Measurements from ENCODE around the gene LITAFD.
"Not testable (repeated sequence)": the region's sequence is repeated elsewhere in the genome, so short reads cannot be mapped to it uniquely, and the experiment has no call there.

Gene LITAFD

DNA sequence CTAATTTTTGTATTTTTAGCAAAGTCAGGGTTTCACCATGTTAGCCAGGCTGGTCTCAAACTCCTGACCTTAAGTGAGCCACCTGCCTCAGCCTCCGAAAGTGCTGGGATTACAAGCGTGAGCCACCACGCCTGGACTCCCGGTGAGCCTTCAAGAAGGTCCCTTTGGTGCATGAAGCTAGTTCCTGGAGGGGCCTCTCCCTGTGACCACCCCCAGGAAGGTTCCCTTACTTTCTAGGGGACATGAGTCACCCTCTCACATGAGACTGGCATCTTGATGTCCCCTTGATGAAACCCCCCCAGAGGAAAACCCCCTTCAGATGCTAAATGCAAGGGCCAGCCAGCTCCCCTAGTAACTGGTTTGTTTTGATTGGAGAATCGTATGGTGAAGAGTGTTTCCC lies 26.2 kb upstream of the LITAFD start:
- no peak for DNase-seq (ENCODE audit: low read depth)

DNA sequence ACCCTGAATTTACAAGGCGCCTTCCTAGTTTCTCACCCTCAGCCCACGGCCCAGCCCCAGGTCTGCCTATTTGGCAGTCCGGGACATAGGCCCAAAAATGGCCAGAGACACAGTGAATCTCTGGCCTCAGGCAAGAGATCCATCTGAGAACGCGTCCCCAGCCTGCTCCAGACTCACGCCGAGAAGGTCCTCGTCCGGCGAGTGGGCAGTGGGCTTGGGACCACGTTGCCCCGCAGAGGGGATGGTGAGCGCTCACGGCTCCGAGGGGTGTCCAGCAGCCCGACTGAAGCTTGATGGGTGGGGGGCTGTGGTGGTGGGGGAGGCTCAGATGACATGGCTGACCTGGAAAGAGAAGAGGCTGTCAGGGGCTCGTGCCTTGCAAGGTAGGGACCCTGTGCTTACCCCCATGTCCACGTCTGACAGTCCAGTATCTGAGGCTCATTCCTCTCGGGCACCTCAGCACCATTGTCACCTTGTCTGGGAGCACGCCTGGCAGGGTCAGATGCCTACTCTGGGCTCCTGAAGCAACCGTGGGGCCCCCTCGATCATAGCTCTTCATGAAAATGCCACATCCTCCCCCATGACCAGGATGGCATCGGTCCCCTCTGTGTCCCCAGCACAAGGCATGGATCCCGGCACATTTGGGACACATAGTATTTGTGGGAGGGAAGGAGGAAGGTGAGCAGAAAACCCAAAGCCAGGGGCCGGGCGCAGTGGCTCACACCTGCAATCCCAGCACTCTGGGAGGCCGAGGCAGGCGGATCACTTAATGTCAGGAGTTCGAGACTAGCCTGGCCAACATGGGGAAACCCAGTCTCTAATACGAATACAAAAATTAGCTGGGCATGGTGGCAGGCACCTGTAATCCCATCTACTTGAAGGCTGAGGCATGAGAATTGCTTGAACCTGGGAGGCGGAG lies 22.9 kb upstream of the LITAFD start:
- no peak for DNase-seq (ENCODE audit: low read depth)

DNA sequence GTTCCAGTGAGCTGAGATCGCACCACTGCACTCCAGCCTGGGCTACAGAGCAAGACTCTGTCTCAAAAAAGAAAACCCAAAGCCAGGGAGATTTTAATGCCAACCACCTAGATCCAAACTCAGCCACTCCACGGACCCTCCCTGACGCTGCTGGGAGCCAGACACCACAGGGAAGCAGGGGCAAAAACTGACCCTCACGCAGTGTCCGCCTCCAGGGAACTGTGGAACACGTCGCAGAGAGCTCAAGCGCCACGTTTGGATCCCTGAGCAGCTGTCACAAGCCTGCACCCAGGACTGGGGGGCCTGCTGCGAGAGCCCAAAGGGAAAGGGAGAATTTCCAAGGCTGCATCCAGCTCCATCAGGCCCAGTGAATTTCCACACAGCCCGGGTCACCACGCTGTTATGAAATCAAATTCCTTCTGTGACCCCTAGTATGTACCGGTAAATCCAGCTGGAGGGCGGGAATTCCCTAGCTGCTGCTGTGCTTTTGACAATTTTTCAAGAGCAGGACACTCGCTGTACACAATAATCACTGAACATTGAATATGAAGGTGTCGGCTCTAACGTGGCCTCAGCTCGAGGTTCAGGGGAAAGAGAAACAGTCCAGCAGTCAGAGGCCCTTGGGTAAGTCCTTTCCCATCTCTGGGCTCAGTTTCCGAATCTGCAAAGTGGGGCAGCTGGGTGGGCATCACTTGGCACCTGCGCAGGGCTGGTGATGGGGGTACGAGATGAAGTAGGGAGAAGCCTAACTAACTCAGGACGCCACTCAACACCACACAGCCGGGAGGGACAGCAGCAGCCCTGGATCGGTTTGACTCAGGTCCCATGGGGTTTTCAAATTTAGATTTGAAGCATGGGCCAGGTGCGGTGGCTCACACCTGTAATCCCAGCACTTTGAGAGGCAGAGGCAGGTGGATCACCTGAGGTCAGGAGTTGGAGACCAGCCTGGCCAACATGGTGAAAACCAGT lies 22.0 kb upstream of the LITAFD start:
- no peak for DNase-seq (ENCODE audit: low read depth)

DNA sequence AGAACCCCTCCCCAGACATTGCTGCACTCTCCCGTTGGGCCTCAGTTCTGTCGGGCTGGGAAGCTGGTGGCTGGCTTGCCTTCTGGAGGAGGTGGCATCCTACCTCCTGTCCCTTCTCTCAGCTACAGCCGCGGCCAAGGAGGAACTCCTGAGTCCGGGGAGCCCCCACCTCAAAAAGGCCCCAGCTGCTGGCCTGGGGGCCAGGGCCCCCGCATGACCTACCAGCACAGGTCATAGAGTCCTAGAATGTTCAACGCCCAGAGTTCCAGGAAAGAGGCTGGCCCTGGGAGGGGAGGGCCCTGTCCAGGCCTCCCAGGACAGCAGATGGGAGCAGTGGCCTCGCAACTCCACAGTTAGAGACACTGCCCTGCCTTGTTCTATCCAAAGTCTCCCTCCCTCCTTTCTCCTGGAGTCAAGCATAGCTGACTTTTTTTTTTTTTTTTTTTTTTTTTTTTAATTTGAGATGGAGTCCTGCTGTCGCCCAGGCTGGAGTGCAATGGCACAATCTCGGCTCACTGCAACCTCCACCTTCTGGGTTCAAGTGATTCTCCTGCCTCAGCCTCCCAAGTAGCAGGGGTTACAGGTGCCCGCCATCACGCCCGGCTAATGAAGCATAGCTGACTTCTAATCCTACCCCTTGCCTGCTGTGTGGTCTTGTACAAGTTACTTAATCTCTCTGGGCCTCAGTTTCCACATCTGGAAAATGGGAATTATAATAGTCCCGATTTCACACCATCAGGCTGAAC lies 20.4 kb upstream of the LITAFD start:
- no peak for DNase-seq (ENCODE audit: low read depth)

DNA sequence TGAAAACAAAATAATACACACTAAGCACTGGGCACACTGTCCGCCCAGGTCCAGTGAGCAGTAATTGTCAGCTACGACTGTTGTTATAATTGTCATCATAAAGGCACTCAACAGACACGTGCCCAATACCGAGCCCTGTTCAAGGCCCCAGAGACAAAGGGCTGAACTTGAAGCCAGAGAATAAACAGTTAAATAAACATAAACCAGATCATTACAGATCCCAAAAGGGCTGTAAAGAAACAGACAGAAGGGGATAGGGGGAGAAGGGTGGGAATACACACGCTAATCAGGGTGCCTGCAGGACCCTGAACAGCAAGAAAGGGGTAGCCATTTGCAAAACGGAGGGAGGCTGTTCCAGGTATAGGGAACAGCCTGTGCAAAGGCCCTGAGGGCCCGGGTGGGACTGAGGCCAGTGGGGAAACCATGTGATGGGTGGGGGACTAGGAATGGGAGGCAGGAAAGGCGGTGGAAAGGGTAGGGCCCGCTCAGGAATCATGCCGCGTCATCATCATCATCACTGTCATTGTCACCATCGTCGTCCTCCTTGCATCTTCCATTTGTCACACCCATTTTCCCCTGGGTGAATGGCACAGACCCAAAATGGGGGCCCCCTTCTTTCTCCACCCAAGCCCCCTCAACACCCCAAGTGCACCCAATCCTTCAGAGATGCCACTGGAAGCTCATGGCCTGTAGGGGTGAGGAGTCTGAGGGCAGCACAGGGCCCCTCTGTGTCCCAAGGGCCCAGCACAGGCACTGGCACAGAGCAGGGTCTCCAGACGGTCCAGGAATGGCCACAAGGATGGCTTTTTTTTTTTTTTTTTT lies 19.6 kb upstream of the LITAFD start:
- no peak for DNase-seq (ENCODE audit: low read depth)

DNA sequence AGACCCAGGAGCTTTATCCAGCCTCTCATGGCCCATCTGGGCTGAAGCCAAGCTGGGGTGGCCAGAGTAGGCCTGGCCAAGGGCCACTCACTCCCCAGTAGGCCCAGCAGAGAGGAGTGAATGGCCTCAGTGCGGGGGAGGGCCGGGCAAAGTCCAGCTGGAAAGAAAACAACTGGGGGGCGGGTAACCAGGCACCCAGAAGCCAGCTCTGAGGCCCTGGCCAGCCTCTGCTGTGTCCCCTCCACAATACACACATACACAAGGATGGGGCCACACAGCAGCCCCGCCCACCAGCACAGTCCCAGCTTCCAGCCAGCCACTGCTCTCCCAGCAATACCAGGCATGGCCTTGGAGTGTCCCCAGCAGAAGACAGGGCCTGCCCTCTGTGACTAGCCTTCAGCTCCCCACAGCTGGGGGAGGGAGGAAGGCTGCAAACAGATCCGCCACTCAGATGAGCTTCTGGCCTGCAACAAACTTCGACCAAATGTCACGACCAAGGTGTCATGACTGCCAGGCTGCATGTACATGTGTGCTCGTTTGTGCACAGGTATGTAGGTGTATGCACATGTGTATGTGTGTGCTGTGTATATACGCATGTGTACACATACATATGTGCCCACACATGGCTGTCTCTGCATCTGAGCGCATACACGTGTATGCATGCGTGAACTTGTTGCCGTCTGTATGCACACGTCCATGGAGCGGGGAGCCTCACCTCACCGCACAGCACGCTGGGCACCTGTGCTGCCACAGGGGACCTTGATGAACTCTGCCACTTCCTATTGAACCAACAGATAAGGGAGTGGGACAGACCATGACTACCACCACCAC lies 18.3 kb upstream of the LITAFD start:
- no peak for DNase-seq (ENCODE audit: low read depth)

DNA sequence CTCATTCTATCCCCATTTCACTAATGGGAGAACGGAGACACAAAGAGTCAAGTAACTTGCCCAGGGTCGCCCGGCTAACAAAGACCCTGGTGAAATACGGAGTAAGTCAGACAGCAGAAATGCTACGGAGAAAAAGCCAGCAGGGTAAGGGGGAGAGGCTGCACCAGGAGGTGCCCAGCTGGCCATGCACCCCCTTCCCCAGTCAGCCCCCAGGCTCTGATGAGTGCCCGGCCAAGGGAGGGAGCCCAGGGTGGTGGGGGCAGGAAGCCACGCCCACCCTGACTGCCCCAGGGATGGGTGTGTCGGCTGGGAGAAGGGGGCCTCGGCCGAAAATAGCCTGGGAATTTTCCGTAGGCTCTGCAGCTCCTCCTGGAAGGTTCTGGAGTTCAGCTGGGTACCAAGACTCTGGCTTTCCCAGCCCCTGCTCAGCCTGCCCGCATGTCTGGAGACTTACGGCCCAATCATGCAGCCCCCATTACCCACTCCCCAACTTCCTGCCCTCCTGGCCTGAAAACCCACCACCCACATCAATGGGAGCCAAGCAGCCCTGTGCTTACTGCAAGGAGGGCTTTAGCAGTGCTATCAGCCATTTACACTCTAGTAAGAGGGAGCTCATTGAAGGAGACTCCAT lies 17.6 kb upstream of the LITAFD start:
- no peak for DNase-seq (ENCODE audit: low read depth)

DNA sequence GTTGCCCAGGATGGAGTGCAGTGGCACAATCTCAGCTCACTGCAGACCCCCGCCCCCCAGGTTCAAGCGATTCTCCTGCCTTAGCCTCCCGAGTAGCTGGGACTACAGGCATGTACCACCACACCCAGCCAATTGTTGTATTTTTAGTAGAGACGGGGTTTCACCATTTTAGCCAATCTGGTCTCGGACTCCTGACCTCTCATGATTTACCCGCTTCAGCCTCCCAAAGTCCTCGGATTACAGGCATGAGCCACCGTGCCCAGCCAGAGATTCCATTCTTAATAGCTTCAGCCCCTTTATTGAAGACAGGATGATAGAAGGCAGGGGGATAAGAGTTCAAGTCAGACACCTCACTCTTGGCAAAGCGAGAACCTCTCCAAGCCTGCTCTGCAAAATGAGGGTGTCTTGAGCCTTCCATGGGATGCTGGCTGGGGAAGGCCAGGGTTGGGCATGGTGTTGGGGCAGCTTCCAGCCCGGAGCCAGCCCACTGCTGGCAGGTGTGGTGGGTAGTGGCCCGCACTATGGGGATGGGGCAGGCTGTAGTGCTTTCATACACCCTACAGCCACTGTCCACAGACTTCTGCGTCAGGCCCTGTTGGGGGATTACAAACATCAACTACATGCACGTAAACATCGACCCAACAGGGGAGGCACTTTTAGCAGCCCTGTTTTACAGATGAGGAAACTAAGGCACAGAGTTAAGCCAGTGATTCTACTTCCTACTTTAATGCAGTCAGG lies 16.8 kb upstream of the LITAFD start:
- no peak for DNase-seq (ENCODE audit: low read depth)

DNA sequence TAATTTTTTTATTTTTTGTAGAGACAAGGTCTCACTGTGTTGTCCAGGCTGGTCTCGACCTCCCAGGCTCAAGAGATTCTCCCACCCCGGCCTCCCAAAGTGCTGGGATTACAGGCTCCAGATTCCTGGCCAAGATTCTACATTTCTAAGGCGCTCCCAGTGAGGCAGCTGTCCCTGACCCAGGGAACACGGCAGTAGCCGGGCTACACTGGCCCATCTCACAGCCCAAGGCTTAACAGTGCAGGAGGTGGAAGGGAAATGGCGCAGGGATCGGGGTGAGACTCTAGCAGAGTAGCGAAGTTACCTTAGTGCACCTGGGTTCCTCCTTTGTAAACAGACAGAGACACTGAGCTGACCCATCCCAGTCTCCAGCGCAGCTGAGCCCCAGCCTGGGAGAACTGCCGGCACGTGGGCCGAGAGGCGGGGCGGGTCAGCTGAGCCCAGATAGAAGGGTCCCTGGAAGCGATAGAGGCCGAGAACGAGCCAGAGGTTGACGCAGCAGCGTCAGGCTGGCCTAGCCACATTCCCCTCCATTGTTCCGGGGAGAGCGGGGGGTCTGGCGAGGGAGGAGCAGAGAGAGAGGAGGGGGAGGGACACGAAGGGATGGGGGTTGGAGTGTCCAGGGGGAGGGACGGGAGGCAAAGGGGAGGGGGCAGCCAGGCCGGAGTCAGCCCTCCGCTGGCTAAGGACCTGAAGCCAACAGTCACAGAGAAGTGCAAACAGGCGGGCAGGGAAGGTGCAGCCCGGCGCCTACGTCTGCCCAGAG lies 15.8 kb upstream of the LITAFD start:
- no peak for DNase-seq (ENCODE audit: low read depth)

DNA sequence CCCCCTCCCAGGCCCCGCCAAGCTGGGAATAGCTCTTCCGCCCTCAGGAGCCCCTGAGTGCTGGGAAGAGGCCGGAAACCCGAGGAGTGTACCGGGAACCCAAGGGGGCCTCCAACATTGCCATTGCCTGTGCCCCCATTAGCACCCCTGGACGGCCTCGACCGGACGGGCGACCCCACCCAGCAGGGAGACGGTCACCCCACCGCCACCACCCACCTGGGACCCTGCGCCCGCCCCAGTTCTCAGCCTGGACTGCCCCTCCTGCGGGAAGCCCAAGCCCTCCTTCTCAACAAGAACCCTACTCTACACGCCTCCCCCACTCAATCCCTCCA lies 15.3 kb upstream of the LITAFD start:
- DNase-seq (ENCODE audit: low read depth), result no peak

DNA sequence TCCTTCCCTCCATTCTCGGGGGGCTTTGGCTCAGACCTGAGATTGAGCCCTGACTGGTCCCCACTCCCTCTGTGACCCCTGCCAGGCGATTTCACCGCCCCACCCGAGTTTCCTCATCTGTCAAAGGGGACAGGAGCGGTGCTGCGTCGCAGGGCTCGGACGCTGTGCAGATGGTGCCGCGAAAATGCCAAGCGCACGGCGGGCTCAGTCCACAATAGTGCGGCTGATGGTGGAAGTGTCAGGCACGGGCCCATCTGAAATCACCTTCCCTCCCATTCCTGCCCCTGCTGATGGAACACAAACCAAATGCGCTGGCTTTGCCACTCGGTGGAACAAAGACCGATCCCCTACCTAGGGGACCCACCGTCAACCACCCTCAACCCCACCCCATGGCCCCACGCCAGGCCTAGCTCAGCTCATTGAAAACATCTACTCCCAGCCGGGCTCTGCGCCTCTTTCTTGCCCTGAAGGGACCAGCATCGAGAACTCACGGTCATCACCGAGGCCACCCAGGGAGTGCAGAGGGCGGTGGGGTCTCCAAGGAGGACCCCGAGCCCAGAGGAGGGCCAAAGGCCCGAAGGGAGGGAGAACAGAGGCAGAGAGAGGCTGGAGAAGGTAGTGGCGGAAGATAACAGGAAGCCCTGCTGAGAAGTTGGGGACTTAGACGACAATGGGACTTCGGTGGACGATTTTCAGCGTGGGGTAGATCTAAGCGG lies 14.8 kb upstream of the LITAFD start:
- no peak for DNase-seq (ENCODE audit: low read depth)

DNA sequence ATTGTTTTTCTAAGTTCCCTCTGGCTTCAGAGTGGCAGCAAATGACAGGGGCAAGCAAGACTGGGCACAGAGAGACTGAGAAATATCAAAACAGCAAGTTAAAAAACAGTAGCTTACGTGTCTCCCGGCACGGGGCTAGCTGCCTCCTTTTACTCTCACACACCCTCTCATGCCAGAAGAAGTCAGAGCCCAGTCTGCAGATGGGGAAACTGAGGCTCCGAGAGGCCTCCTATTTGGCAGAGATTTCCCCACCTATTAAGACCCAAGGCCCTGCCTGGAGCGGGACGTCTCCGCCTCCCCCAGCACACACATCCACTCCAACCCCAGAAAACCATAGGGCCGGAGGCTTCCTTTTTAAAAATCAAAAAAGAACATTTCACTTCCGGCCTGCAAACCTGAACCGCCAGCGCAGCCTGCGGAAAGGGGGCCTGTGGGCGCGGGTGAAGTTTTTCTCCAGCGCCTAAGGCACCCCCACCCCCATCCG lies 14.2 kb upstream of the LITAFD start:
- DNase-seq (ENCODE audit: low read depth), result no peak

DNA sequence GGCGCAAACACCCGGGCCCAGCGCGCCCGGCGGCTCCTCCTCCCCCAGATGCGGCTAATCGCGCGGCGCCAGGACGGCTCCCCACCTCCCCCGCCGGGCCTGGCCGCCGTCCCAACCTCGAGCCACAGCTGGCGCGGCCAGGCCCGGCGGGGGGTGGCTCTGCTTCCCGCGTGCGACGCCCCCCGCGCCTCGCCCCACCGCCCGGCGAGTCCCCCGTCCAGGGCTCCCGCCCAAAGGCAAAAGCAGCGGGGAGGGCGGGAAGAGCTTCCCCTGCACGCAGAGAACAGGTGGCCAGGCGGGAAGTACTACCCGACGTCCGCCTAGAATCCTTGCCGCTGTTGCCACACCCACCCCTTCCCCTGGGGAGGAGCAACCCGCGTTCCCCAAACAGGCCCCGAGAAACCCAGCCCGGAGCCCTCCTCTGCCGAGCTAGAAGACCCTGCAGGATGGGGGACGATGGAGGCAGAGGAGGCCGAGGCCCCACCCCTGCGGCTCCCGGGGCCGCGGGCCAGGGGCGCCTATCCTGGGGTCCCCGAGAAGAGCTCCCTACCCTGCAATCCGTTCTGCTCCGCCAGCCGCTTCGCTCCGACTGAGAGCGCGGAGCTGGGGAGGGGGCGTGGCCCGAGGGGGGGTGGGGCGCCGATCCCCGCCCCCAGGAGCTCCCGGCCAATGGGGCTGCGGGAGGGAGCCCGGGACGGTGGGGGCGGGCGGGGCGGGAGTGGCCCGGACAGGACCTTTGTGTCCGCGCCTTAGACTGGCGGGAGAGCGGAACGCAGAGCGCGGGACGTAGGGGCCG lies 13.5 kb upstream of the LITAFD start, which contains the start of gene CARHSP1:
Gene CARHSP1 (minus strand): TSS at position 591 of the 796 bp plus-strand sequence. CDS start 9,678 bp downstream, outside the sequence.
- no peak for DNase-seq (ENCODE audit: low read depth)

DNA sequence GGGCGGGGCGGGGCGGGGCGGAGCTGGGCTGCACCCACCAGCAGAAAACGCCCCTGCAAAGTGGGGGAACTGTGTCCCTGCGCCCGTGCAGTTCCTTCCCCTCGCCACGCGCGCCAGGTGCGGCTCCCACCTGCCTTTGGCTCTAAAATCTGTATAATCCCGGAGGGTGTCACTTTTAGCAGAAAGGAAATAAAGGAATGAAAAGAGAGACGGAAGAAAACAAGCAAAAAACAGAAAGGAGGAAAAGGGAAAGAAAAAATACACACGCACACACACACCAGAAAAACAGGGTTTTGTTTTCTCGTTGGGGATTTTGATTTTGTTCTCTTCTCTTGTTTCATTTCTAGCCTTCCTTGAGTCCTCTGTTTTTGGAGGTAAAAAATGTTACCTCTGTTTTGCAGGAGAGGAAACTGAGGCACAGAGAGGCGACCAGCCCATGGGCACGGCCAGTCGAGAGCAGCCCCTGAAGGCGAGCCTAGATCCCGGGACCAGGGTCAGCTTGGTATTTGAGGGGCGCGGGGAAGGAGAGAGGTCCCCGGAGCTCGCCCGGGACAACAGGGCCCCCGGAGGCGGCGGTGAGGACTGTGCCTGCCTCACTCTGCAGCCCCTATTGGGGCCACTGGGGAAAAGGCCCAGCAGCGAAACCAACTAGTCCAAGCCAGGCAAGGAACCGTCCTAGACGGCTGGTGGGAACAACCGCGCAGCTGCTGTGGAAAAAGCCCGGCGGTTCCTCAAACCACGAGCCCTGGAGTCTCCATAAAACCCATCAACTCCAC lies 12.8 kb upstream of the LITAFD start:
- no peak for DNase-seq (ENCODE audit: low read depth)

DNA sequence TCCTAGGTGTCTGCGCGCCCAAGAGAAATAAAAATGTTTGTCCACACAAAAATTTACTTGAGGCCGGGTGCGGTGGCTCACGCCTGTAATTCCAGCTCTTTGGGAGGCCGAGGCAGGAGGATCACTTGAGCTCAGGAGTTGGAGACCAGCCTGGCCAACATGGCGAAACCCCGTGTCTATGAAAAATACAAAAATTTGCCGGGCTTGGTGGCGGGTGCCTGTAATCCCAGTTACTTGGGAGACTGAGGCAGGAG lies 12.2 kb upstream of the LITAFD start:
- DNase-seq (ENCODE audit: low read depth), result not testable (repeated sequence)

DNA sequence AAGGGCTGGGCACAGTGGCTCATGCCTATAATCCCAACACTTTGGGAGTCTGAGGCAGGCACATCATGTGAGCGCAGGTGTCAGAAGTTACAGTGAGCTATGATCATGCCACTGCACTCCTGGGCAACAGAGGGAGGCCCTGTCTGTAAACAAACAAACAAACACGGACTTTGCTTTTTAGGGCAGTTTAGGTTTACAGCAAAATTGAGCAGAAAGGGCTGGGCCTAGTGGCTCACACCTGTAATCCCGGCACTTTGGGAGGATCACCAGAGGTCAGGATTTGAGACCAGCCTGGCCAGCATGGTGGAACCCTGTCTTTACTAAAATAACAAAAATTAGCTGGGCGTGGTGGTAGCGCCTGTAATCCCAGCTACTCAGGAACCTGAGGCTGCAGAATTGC lies 10.1 kb upstream of the LITAFD start:
- DNase-seq (ENCODE audit: low read depth), result no peak
